Neural progenitor cell (in vitro differentiated cells): ENCODE data around the gene IGF1. TPM values are rescaled to one million over a fixed set of nuclear protein-coding genes. Genes with fewer than 3 reads are reported as not detected.

Source experiments
- DNase-seq: peaks from one replicate; pipeline ENCODE4 v3.0.0-alpha.2; 2016; ENCODE audit warnings: low spot score
- H2AFZ ChIP-seq: fragments of 200-600 bp; sonication (generic); replicated peaks from 2 replicates; pipeline ENCODE4 v1.6.1; 2016; ENCODE audit warnings: antibody characterized with exemption
- H3F3A ChIP-seq: fragments of 200-600 bp; sonication (generic); 2 replicates; pipeline ENCODE4 v1.6.1; 2016; ENCODE audit warnings: antibody characterized with exemption, low read depth
- H3K27ac ChIP-seq: fragments of 200-600 bp; sonication (generic); 2 replicates; pipeline ENCODE4 v1.5.1; 2016; ENCODE audit warnings: mild to moderate bottlenecking
- H3K27me3 ChIP-seq: fragments of 200-600 bp; sonication (generic); 2 replicates; pipeline ENCODE4 v1.6.1; 2016; ENCODE audit warnings: mild to moderate bottlenecking, moderate library complexity
- H3K36me3 ChIP-seq: fragments of 200-600 bp; sonication (generic); 2 replicates; pipeline ENCODE4 v1.5.1; 2016
- H3K4me1 ChIP-seq: fragments of 200-600 bp; sonication (generic); 2 replicates; pipeline ENCODE4 v1.6.1; 2016; ENCODE audit warnings: mixed run types
- H3K4me2 ChIP-seq: fragments of 200-600 bp; sonication (generic); 2 replicates; pipeline ENCODE4 v1.6.1; 2016
- H3K4me3 ChIP-seq: fragments of 200-600 bp; sonication (generic); 2 replicates; pipeline ENCODE4 v1.5.1; 2016
- H3K79me2 ChIP-seq: fragments of 200-600 bp; sonication (generic); 2 replicates; pipeline ENCODE4 v1.6.1; 2016; ENCODE audit warnings: low read depth
- H3K9ac ChIP-seq: fragments of 200-600 bp; sonication (generic); 2 replicates; pipeline ENCODE4 v1.6.1; 2016
- H3K9me3 ChIP-seq: fragments of 200-600 bp; sonication (generic); 2 replicates; pipeline ENCODE4 v1.5.1; 2016; ENCODE audit warnings: low read depth
- H4K20me1 ChIP-seq: fragments of 200-600 bp; sonication (generic); 2 replicates; pipeline ENCODE4 v1.6.1; 2016; ENCODE audit warnings: low read depth
- H3K27ac Mint-ChIP-seq: 3 replicates; pipeline ENCODE4 v1.8.0; 2021; ENCODE audit warnings: mixed read lengths
- H3K27me3 Mint-ChIP-seq: 2 replicates; pipeline ENCODE4 v1.8.0; 2022; ENCODE audit warnings: low read depth, mild to moderate bottlenecking, inconsistent platforms, moderate library complexity, mixed read lengths; ENCODE audit not compliant: insufficient read depth
- H3K36me3 Mint-ChIP-seq: 3 replicates; pipeline ENCODE4 v1.8.0; 2021; ENCODE audit warnings: mixed read lengths
- H3K4me1 Mint-ChIP-seq: 3 replicates; pipeline ENCODE4 v1.8.0; 2021; ENCODE audit warnings: mixed read lengths
- H3K4me3 Mint-ChIP-seq: 3 replicates; pipeline ENCODE4 v1.8.0; 2021; ENCODE audit warnings: mild to moderate bottlenecking, moderate library complexity, mixed read lengths
- H3K9me3 Mint-ChIP-seq: 3 replicates; pipeline ENCODE4 v1.8.0; 2020; ENCODE audit warnings: mixed read lengths
- EZH2 ChIP-seq: fragments of 200-600 bp; sonication (generic); IDR thresholded peaks from 2 replicates; pipeline ENCODE4 v1.6.1; 2017; ENCODE audit warnings: antibody characterized with exemption, mild to moderate bottlenecking, moderate library complexity
- EZH2phosphoT487 ChIP-seq: fragments of 200-600 bp; sonication (generic); IDR thresholded peaks from 2 replicates; pipeline ENCODE4 v1.6.1; 2017; ENCODE audit warnings: antibody characterized with exemption
- total RNA-seq: library from RNA; depleted of rRNA; stranded (reverse); fragments of >200 nt; gene quantifications from 2 replicates; pipeline ENCODE4 v1.2.3, GENCODE V29; 2015; ENCODE audit warnings: low replicate concordance
- TF ChIP-seq, protein P1 (sequence below): fragments of 200-600 bp; sonication (generic); IDR thresholded peaks from 2 replicates; pipeline ENCODE4 v1.5.1; 2017; ENCODE audit warnings: antibody characterized with exemption, mild to moderate bottlenecking

The IGF1 gene
- total RNA-seq, 1 donor from 2014 or later = not detected

DNA sequence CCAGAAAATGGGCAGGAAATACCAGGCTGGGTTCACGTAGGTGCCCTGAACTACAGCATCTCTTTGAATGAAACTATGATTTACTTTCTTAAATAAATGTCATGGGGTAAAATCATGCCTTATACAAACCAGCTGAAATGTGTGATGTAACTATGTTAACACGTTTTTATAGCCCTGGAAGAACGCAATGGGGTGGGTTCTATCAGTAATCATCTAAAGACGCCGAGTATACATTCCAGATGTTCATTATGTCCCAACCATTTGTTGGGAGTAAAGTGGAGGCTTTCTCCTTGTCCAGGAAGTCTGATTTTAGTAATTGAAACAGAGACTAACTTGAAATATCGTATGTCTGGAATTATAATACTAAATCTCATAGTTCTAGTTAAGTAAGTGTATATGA, 16.2 kb upstream of the IGF1 start:
- no peaks in the 10 kb centered on the region for H3K27me3 ChIP-seq
- no peaks in the 10 kb centered on the region for H3K27me3 Mint-ChIP-seq

DNA sequence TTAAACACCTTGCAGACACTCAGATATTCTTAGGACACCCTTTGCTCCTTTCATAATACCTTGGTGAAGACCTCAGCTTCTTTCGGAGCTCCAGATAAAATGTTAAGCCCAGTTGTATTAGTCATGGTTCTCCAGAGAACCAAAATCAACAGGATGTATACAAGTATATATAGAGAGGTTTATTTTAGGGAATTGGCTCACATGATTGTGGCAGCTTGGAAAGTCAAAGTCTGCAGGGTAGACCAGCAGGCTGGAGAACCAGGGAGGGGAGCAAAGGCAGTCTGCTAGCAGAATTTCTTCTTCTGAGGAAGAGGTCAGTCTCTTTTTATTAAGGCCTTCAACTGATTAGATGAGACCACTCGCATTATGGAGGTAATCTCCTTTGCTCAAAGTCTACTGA, 6.9 kb upstream of the IGF1 start:
- Mint-ChIP-seq H3K4me3 (no peak overlapping the region), H3K27ac (no peak overlapping the region)
- H3K27ac ChIP-seq = no peak overlapping the region

More for the DNA sequence above, 16.2 kb upstream of the IGF1 start:
- DNase-seq = no peak
- Histone ChIP-seq H3K4me3 (no peak overlapping the region), H3F3A (no peaks in the 10 kb centered on the region), H3K27ac (no peak overlapping the region), H3K9ac (no peak overlapping the region), H3K4me2 (no peak overlapping the region), H3K79me2 (no peaks in the 10 kb centered on the region), H3K4me1 (no peaks in the 10 kb centered on the region), H3K36me3 (no peaks in the 10 kb centered on the region), H3K9me3 (no peaks in the 10 kb centered on the region), H2AFZ (no peak overlapping the region), H4K20me1 (no peaks in the 10 kb centered on the region)
- TF ChIP-seq EZH2 (no peak), EZH2phosphoT487 (no peak)
- TF ChIP-seq, protein P1, sequence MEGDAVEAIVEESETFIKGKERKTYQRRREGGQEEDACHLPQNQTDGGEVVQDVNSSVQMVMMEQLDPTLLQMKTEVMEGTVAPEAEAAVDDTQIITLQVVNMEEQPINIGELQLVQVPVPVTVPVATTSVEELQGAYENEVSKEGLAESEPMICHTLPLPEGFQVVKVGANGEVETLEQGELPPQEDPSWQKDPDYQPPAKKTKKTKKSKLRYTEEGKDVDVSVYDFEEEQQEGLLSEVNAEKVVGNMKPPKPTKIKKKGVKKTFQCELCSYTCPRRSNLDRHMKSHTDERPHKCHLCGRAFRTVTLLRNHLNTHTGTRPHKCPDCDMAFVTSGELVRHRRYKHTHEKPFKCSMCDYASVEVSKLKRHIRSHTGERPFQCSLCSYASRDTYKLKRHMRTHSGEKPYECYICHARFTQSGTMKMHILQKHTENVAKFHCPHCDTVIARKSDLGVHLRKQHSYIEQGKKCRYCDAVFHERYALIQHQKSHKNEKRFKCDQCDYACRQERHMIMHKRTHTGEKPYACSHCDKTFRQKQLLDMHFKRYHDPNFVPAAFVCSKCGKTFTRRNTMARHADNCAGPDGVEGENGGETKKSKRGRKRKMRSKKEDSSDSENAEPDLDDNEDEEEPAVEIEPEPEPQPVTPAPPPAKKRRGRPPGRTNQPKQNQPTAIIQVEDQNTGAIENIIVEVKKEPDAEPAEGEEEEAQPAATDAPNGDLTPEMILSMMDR = no peak
- Mint-ChIP-seq H3K27ac (no peak overlapping the region), H3K4me1 (no peaks in the 10 kb centered on the region), H3K4me3 (no peak overlapping the region), H3K36me3 (no peaks in the 10 kb centered on the region), H3K9me3 (peaks cover 3% of the 10 kb centered on the region)

DNA sequence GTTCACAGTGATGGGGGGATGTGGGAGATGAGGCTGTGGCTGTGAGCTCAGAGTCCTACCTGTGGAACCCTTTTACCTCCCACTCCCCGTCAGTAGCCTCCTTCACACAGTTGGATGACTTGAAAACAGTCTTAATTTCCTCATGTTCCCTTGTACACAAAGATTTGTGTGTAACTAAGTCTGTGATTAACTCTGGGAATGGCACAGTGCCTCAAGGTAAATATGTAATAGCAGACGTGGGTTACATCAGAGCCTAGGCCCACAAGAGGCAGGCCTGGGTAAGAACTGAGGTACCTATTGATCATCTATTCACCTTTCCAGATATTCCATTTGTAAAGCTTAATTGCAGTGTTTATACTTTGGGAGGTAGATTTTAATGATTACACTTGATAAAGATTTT, 5.8 kb upstream of the IGF1 start:
- Histone ChIP-seq H3K9ac (no peak overlapping the region), H3K4me3 (no peak overlapping the region), H3K4me2 (no peak overlapping the region), H4K20me1 (no peaks in the 10 kb centered on the region), H3K4me1 (no peaks in the 10 kb centered on the region), H3K36me3 (no peaks in the 10 kb centered on the region), H3K27me3 (no peaks in the 10 kb centered on the region), H3K9me3 (no peaks in the 10 kb centered on the region), H3K79me2 (no peaks in the 10 kb centered on the region), H3F3A (no peaks in the 10 kb centered on the region), H3K27ac (no peak overlapping the region), H2AFZ (no peak overlapping the region)
- Mint-ChIP-seq H3K4me3 (no peak overlapping the region), H3K4me1 (no peaks in the 10 kb centered on the region), H3K36me3 (no peaks in the 10 kb centered on the region), H3K9me3 (peaks cover 3% of the 10 kb centered on the region), H3K27ac (no peak overlapping the region), H3K27me3 (no peaks in the 10 kb centered on the region)
- no peak for DNase-seq
- TF ChIP-seq EZH2phosphoT487 = no peak
- no peak for TF ChIP-seq EZH2
- TF ChIP-seq, protein P1 = no peak

More for the DNA sequence above, 6.9 kb upstream of the IGF1 start:
- Mint-ChIP-seq H3K36me3 (no peaks in the 10 kb centered on the region), H3K9me3 (peaks cover 3% of the 10 kb centered on the region), H3K4me1 (no peaks in the 10 kb centered on the region), H3K27me3 (no peaks in the 10 kb centered on the region)
- Histone ChIP-seq H3K4me1 (no peaks in the 10 kb centered on the region), H4K20me1 (no peaks in the 10 kb centered on the region), H3K27me3 (no peaks in the 10 kb centered on the region), H3K79me2 (no peaks in the 10 kb centered on the region), H3K4me3 (no peak overlapping the region), H3K9ac (no peak overlapping the region), H3K36me3 (no peaks in the 10 kb centered on the region), H3F3A (no peaks in the 10 kb centered on the region), H2AFZ (no peak overlapping the region), H3K4me2 (no peak overlapping the region), H3K9me3 (no peaks in the 10 kb centered on the region)
- DNase-seq = no peak
- TF ChIP-seq, protein P1 = no peak
- TF ChIP-seq EZH2phosphoT487 (no peak), EZH2 (no peak)
